ENCODE measurements around the gene IFT80.

DNA sequence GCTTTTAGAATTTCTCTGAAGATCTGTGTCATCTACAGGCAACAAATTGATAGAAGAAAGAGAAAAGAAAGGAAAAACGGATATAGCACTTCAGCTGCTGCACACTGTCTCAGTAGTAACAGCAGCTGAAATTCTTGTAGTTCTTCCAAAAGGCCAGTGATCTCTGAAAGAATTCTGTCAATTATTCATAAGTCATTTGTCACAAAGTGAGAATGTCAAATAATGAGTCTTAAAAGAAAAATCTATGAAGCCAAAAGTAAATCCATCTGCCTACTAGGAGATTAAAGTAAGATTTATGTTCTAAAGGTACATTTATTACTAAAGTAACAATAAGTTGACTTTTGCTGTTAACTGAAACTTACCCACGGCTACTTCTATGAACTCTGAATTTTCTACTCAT lies 24.6 kb downstream of the IFT80 start:
- TF ChIP-seq, protein P1, sequence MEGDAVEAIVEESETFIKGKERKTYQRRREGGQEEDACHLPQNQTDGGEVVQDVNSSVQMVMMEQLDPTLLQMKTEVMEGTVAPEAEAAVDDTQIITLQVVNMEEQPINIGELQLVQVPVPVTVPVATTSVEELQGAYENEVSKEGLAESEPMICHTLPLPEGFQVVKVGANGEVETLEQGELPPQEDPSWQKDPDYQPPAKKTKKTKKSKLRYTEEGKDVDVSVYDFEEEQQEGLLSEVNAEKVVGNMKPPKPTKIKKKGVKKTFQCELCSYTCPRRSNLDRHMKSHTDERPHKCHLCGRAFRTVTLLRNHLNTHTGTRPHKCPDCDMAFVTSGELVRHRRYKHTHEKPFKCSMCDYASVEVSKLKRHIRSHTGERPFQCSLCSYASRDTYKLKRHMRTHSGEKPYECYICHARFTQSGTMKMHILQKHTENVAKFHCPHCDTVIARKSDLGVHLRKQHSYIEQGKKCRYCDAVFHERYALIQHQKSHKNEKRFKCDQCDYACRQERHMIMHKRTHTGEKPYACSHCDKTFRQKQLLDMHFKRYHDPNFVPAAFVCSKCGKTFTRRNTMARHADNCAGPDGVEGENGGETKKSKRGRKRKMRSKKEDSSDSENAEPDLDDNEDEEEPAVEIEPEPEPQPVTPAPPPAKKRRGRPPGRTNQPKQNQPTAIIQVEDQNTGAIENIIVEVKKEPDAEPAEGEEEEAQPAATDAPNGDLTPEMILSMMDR (IDR thresholded peaks at IDR 0.05; ENCODE audit: poor library complexity), result no peak
- TF ChIP-seq EZH2phosphoT487 (IDR thresholded peaks at IDR 0.05; ENCODE audit: low read depth, severe bottlenecking, unreplicated experiment), result no peak
- no peak for TF ChIP-seq EZH2 (IDR thresholded peaks at IDR 0.05; ENCODE audit: borderline replicate concordance)
